C4-2B (cell line): ENCODE results near the gene SERPINA4.

Experiments used
- H3K27ac ChIP-seq: fragments of 450-650 bp; 2 replicates; pipeline ENCODE4 v1.5.1; 2017
- ZFX ChIP-seq: fragments of 450-650 bp; IDR thresholded peaks from 2 replicates; pipeline ENCODE4 v1.6.1; 2017
- TF ChIP-seq, protein P1 (sequence below): fragments of 450-650 bp; conservative IDR thresholded peaks from 2 replicates; pipeline ENCODE4 v1.5.1; 2017; ENCODE audit warnings: mild to moderate bottlenecking

SERPINA4 gene

DNA sequence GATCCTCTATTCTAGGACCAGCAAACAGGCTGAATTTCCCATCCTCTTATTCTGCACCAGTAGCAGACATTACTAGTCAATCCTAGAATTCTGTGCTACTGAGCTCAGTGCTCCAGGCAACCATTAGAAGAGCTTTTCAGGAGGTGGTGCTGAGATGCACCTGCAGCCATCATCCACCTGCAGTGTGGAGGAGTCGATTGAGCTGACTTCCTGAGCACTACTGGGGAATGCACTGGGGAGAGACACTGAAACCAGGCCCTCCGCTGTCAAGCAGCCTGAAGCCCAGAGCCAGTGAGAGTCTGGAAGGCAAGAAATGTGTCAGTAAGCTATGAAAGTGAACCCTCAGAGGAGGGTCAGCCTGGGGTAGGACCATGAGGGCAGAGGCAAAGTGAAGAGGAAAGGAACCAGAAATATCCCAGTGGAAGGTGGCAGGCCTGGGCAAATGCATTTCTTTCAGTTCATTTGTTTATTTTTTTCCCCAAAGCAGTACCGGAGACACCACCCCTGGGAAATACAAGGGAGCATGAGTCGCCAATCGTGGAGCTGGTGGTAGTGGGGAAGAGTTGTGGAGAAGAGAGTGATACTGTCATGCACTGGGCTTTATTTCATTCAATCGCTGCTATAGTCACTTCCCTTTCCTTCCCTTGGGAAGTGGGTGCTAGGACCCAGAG, 23.0 kb upstream of the SERPINA4 start:
- H3K27ac ChIP-seq = no peak overlapping the region
- TF ChIP-seq ZFX = no peak
- TF ChIP-seq, protein P1, sequence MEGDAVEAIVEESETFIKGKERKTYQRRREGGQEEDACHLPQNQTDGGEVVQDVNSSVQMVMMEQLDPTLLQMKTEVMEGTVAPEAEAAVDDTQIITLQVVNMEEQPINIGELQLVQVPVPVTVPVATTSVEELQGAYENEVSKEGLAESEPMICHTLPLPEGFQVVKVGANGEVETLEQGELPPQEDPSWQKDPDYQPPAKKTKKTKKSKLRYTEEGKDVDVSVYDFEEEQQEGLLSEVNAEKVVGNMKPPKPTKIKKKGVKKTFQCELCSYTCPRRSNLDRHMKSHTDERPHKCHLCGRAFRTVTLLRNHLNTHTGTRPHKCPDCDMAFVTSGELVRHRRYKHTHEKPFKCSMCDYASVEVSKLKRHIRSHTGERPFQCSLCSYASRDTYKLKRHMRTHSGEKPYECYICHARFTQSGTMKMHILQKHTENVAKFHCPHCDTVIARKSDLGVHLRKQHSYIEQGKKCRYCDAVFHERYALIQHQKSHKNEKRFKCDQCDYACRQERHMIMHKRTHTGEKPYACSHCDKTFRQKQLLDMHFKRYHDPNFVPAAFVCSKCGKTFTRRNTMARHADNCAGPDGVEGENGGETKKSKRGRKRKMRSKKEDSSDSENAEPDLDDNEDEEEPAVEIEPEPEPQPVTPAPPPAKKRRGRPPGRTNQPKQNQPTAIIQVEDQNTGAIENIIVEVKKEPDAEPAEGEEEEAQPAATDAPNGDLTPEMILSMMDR = no peak

DNA sequence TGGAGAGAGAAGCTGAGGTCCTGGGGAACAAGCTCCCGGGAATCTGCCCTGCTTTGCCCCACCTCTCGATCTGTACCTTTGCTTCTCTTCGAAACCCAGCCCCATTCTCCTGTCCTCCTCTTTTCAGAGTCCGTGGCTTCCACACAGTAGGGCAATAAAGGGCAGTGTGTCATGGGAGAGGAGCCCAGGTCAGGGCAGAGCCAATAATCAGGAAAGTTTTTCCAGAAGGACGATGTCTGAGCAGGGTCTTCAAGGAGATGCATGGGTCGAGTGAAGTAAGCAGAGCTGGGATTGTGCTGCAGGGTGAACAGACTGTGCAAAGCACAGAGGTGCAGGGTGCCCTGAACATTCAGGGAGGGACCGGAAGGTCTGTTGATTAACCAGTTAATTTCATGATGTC, 22.1 kb upstream of the SERPINA4 start:
- no peak overlapping the region for H3K27ac ChIP-seq
- TF ChIP-seq, protein P1 = no peak
- no peak for TF ChIP-seq ZFX

DNA sequence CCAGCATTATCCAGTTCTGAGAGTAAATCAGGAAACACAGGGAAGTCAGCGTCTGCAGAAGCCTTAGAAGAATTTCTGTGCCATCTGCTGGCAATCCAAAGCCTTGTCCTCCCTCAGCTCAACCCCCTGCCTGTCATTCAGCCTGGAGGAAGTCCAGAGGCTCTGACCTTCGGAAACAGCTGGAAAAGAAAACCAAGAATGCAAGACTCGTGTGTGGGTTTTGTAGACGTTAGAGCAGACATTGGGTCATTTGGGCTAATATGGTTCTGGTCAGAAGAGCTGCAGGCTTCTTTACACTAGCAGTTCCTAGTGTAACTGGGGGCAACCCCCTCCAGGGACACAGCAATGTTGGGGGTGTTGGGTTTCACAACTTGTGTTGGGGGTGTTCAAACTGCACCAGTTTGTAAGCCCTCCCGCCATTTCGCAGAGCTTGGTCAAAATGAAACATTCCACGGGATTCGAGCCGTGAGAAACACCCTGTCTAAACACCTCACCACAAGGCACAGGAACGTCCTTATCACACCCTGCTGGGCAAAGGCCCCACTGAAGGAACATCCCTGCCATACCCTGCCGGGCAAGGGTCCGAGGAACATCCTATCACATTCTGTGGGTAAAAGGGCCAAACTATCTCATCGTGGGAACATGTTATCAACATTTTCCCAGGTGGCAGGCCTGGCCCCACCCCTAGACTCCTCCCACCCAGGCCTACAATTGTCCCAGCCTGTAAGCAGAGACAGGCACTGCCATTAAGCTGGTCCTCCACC, 21.0 kb upstream of the SERPINA4 start:
- TF ChIP-seq, protein P1 = no peak
- TF ChIP-seq ZFX = no peak

DNA sequence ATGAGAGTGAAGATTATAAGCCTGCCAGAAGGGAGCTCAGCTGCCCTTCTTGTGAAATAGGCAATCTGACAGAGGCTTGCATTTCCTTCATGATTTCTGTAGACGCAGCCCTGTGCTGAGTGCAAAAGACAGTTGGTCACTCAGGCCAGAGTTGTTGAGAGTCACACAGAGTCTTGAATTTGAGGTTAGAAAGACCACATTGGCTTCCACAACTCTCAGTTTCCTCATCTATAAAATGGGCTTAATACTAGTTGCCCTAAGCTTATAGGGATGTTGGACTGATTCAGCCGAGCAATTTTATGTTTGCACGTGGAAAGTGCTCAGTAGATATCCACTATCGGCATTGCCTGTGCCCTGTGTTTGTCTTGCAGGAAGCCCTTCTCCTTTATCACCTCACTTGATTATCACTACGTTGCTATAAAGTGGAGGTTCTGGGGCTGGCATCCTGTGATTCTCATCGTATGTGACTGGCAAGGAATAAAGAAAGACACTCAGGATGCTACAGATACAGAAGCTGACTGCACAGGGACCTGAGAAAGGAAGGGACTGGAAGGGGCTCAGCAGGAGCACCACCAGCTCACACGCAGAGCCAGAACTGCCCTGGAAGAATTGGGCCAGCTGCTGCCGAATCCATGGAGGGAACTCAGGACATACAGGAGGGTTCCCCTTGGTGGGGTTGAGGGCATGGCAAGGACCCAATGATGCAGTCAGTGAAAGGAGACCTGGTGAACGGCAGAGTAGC, 19.8 kb upstream of the SERPINA4 start:
- TF ChIP-seq, protein P1 = no peak
- no peak for TF ChIP-seq ZFX
- no peak overlapping the region for H3K27ac ChIP-seq

More for the DNA sequence above, 21.0 kb upstream of the SERPINA4 start:
- no peak overlapping the region for H3K27ac ChIP-seq

DNA sequence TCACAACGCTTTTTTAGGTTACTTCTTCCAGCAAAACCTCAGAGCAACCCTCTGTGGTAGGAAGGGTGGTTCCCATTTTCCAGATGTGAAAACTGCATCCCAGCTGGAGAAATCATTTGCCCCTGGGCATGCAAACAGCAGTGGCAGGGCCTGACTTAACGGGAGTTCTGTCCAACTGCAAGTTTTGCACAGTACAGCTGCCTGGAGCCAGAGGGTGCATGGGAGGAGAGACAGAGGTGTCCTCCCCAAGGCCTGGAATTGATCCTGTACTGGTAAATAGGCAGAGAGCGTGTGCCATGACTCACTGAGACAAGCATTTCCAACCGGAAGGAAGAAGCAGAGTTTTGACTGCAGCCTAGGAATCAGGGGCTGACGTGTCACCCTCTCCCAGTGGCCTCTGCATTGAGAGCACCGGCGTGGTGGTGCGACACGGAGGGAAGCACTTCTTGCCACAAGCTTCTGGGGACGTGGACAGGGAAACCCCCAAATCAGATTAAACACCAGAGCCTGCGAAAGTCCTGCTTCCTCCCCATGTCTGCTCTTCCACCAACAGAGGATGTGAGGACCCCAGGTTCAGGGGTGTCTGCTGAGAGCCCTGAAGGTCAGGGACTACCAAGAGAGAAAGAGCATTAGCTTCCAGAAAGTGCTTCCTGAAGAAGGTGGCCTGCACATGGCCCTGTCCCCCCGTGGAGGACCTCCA, 19.0 kb upstream of the SERPINA4 start:
- H3K27ac ChIP-seq = no peak overlapping the region
- TF ChIP-seq ZFX = no peak
- TF ChIP-seq, protein P1 = no peak

DNA sequence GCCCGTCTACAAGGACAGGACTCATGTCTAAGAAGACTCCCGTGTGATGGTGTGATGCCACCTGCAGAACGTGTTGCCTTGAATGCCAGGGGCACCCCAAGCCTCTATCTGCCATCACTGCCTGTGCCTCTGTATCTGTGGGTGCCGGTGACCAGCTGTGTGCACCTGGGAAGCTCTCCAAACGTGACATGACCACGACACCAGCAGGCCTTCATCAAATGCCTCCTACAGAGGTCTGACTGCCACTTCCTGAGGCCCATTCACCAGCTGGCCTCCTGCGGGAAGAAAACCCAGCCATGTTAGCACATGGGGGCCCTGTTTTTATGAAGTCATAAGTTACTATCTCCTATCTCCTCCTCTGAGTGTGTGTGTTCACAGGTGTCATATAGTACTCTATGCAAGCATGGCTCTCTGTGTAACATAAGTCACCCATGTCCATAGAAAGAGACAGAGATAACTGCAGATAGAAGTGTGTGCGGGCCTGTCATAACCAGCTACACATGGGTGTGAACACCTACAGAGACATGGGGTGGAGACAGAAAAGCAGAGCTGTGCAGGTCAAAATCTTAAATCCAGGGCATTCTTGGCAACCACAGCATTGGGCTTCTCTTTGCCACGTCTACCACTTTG, 18.3 kb upstream of the SERPINA4 start:
- no peak for TF ChIP-seq ZFX
- TF ChIP-seq, protein P1 = no peak
- H3K27ac ChIP-seq = no peak overlapping the region
